Measurements from ENCODE around the gene GRB7.
"Not testable (repeated sequence)": the region's sequence is repeated elsewhere in the genome, so short reads cannot be mapped to it uniquely, and the experiment has no call there.

GRB7 gene

GRCh38 chr17:39737760-39738567 lies at the start of gene GRB7:
GRB7 (plus strand) TSS chr17:39737938; CDS start chr17:39742302, 4,364 bp downstream.
- peak; percentile 80 for DNase-seq (ENCODE audit: low spot score)

DNA sequence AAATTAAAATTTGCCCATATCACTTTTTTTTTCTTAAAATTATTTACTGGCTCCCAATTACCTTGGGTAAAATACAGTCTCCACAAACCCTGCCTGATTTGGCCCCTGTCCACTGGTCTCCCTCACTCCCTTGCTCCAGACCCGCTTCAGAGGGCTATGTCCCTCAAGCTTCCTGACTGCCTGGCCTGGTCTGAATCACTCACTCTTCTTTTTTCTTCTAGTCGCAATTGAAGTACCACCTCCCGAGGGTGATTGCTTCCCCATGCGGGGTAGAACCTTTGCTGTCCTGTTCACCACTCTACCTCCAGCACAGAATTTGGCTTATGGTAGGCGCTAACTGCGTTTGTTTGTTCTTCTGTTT lies 49.3 kb upstream of the GRB7 start:
- no peak for DNase-seq (ENCODE audit: low spot score)

DNA sequence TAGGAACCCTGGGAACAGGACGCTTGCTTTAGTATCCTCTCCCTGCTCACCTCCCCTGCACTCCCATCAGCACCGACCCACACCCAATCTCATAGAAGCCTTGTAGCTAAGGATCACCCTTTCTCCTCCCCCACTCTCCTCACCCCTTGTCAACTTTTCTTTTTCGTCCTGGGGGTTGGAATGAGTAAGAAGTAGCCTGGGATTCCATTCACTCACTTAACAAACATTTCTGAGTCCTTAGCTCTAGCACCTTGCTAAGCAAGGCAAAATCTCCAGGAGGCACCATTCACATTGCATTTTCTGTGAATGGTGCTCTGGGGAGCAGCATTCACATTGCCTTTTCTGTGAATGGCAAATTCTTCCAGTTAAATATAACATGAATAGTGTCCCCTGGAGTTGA lies 48.8 kb upstream of the GRB7 start:
- no peak for DNase-seq (ENCODE audit: low spot score)

GRCh38 chr17:39694593-39694992 lies 43.1 kb upstream of the GRB7 start:
- no peak for DNase-seq (ENCODE audit: low spot score)

DNA sequence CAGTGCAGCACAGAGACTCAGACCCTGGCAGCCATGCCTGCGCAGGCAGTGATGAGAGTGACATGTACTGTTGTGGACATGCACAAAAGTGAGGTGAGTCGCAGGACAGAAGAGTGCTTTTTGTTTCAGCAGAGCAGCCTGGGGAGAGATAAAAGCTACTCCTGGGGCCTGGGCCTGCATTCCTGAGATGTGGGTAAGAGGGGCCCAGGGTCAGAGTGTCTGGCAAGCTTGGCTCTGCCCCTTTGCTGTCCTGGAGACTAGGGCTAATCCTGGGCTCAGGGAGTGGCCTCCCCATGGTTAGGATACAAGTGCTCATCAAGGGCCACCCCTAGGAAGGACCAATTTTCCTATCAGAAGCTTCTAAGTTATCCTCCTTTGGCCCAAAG lies 42.7 kb upstream of the GRB7 start:
- DNase-seq (ENCODE audit: low spot score): no peak

- DNase-seq (ENCODE audit: low spot score): no peak
Measured at GRCh38 chr17:39696731-39697130, 41.0 kb upstream of the GRB7 start.

DNA sequence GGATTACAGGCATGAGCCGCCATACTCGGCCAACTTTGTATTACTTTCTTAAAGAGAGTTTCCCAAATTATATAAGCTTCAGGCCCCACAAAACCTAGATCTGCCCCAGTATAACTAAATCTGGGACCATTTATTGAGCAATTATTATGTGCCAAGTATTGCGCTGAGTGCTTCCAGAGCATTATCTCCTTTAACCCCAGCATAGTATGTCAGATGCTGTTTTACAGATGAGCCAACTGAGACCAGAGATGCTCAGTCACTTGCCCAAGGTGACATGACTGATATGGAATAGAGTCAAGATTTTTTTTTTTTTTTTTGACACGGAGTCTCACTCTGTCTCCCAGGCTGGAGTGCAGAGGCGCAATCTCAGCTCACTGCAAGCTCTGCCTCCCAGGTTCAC lies 39.8 kb upstream of the GRB7 start:
- no peak for DNase-seq (ENCODE audit: low spot score)

- DNase-seq (ENCODE audit: low spot score): not testable (repeated sequence)
Measured at GRCh38 chr17:39699157-39699817, 38.5 kb upstream of the GRB7 start.

- DNase-seq (ENCODE audit: low spot score): peak; percentile 72
Measured at GRCh38 chr17:39699818-39700147, 38.0 kb upstream of the GRB7 start, which contains the start of gene ERBB2. ERBB2 (plus strand) TSS chr17:39700064; CDS start chr17:39700239, 175 bp downstream.

- DNase-seq (ENCODE audit: low spot score): no peak
Measured at GRCh38 chr17:39700148-39700987, 37.4 kb upstream of the GRB7 start.

- no peak for DNase-seq (ENCODE audit: low spot score)
Measured at GRCh38 chr17:39701012-39701783, 36.5 kb upstream of the GRB7 start.

GRCh38 chr17:39701784-39702422 lies 35.8 kb upstream of the GRB7 start:
- no peak for DNase-seq (ENCODE audit: low spot score)

GRCh38 chr17:39702901-39703893 lies 34.5 kb upstream of the GRB7 start:
- no peak for DNase-seq (ENCODE audit: low spot score)

DNA sequence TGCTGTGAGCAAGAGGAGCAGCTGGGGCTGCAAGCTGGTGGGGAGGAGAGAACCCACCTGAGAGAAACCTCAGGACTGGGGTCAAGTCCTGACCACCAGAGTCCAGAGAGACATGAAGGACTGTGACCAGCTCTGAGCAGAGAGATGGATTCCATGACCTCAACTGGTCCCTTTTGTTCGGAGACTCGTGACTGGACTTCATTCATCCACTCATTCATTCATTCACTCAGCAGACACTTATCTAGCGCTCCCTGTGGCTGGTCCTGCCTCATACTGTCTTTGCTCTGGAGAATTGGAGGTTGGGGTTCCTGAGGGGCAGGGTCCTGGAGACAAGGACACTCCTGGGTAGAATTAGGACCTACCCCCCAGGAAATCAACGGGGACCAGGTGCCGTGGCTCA lies 33.8 kb upstream of the GRB7 start:
- no peak for DNase-seq (ENCODE audit: low spot score)

DNA sequence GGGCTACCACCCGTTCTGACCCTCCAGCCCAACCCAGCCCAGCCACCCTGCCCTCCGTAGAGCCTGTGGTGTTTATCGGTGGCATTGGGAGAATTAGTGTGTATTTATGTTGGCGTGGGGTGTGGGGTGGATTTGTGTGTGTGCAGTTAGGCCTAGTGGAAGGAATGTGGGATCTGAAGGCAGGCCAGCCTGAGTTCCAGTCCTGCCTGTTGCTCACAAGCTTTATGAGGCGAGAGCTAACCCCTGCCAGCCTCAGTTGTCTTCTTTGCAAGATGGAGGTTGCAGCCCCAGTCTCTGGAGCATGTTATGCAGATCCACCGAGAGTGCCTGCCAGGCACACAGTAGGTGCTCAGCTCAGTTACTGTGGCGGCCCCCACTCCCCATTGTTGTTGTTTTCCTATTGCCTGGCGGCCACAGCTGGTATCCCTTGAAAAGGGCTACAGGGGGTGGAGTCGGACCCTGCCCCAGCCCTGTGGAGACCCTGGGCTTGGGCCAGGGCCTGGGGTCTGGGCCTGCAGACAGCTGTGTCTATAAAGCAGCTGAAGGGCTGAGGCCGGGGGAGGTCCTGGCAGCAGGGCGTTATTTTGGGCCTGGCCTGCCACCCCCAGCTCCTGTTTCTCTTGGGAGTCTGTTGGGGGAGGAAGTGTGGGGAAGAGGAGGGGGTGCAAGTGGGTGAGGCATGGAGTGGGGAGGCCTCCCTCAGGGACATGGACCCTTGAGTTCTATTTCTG lies 32.8 kb upstream of the GRB7 start:
- DNase-seq (ENCODE audit: low spot score): no peak

- DNase-seq (ENCODE audit: low spot score): peak; percentile 78
Measured at GRCh38 chr17:39705786-39706348, 31.9 kb upstream of the GRB7 start.

- no peak for DNase-seq (ENCODE audit: low spot score)
Measured at GRCh38 chr17:39706383-39706782, 31.4 kb upstream of the GRB7 start.

DNA sequence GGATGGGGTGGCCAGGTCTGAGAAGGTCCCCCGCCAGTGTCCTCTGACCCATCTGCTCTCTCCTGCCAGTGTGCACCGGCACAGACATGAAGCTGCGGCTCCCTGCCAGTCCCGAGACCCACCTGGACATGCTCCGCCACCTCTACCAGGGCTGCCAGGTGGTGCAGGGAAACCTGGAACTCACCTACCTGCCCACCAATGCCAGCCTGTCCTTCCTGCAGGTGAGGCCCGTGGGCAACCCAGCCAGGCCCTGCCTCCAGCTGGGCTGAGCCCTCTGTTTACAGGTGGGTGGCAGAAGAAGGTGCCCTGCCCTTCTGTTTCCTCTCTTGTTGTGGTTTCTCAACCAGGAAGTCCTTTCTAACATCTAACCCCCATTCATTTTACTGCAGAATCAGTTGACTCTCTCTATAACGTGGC lies 30.8 kb upstream of the GRB7 start:
- DNase-seq (ENCODE audit: low spot score): peak; percentile 57

DNA sequence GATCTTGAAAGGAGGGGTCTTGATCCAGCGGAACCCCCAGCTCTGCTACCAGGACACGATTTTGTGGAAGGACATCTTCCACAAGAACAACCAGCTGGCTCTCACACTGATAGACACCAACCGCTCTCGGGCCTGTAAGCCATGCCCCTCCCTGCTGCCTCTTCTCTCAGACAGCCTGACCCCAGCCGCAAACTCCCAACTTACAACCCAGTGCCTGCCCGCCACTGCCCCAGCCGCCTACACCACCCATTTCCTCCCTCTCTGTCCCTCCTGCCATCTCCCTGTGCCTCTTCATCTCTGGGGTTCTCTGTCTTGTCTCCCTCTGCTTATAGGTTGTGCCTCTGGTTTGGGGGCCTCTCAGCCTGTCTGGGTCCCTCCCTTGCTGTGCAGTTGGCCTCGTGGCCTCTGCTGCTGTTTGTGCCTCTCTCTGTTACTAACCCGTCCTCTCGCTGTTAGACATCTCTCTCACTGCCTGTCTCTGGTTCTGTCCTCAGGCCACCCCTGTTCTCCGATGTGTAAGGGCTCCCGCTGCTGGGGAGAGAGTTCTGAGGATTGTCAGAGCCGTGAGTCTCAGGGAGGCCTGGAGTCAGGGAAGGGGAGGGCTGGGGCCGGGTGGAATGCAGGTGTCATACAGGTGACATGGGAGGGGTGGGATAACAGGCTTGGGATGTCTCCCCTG lies 28.3 kb upstream of the GRB7 start:
- no peak for DNase-seq (ENCODE audit: low spot score)

All from SW480 (cell line).